B cell (primary cell): ENCODE measurements around the gene CRACR2A. TPM values are rescaled to one million over a fixed set of nuclear protein-coding genes. Genes with fewer than 3 reads are reported as not detected.

Experiments used
- ATAC-seq: fragments of 200-7000 bp; cut with Tn5 transposase; one replicate; pipeline ENCODE4 v1.10.0; 2021; ENCODE audit warnings: low read depth, mild to moderate bottlenecking, moderate number of reproducible peaks, moderate library complexity
- CTCF ChIA-PET: fragments of 350-600 bp; sonication (Branson Sonifier 250); formaldehyde crosslinking; loops from one replicate; lab custom pipeline; 2021; ENCODE audit warnings: antibody characterized with exemption, inconsistent platforms; lab: Charles Lee
- POLR2A ChIA-PET: fragments of 350-600 bp; sonication (Branson Sonifier 250); formaldehyde crosslinking; loops from one replicate; lab custom pipeline; 2021; ENCODE audit warnings: antibody characterized with exemption; lab: Charles Lee
- DNase-seq: peaks from one replicate; pipeline ENCODE4 v3.0.0; 2013
- H2AFZ ChIP-seq: 2 replicates; pipeline ENCODE4 v1.6.1; 2012; ENCODE audit warnings: mild to moderate bottlenecking, low read depth, low read length; ENCODE audit not compliant: insufficient read depth, poor library complexity, severe bottlenecking
- H3K27ac ChIP-seq, 2 donors: 1 replicate in 1 of 2; 2 replicates in 1 of 2; pipeline ENCODE4 v1.5.1; 2012 to 2013; ENCODE audit warnings: low read length in 2 of 2, mild to moderate bottlenecking in 2 of 2, moderate library complexity in 1 of 2
- H3K27me3 ChIP-seq, 4 experiments: fragments of 200-600 bp in 1 of 4; sonication (generic) in 1 of 4; replicated peaks in 1 of 4; 1 replicate in 2 of 4; 2 replicates in 2 of 4; pipeline versions ENCODE4 v1.6.1 to v1.7.0; 2013 to 2016; ENCODE audit warnings: low read length in 3 of 4, mild to moderate bottlenecking in 2 of 4, mixed read lengths in 1 of 4, moderate library complexity in 1 of 4; ENCODE audit not compliant: insufficient read depth in 4 of 4, control insufficient read depth in 3 of 4; ENCODE audit errors: control extremely low read depth in 1 of 4
- H3K36me3 ChIP-seq, 2 experiments: replicated peaks in 1 of 2; 1 replicate in 1 of 2; 2 replicates in 1 of 2; pipeline versions ENCODE4 v1.6.1 to v1.7.1; 2013; ENCODE audit warnings: low read length in 1 of 2; ENCODE audit not compliant: insufficient read depth in 2 of 2, control insufficient read depth in 1 of 2; ENCODE audit errors: control extremely low read depth in 1 of 2, extremely low read depth in 1 of 2
- H3K4me1 ChIP-seq, 2 donors: fragments of 200-600 bp in 1 of 2; sonication (generic) in 1 of 2; 1 replicate in 1 of 2; 2 replicates in 1 of 2; pipeline versions ENCODE4 v1.5.1 to v1.6.1; 2013 to 2017; ENCODE audit warnings: low read length in 2 of 2; ENCODE audit not compliant: control insufficient read depth in 2 of 2, insufficient read depth in 2 of 2
- H3K4me2 ChIP-seq: replicated peaks from 2 replicates; pipeline ENCODE3; 2012; ENCODE audit warnings: mild to moderate bottlenecking, low read depth, low read length; ENCODE audit not compliant: poor library complexity, severe bottlenecking
- H3K4me3 ChIP-seq, 5 experiments: fragments of 200-600 bp in 1 of 5; sonication (generic) in 1 of 5; 1 replicate in 3 of 5; 2 replicates in 2 of 5; pipeline versions ENCODE4 v1.5.1 to v1.7.0; 2011 to 2016; ENCODE audit warnings: low read length in 4 of 5, mild to moderate bottlenecking in 4 of 5, low read depth in 2 of 5, control low read depth in 1 of 5, moderate library complexity in 1 of 5; ENCODE audit not compliant: insufficient read depth in 1 of 5; ENCODE audit errors: control extremely low read depth in 1 of 5, extremely low read depth in 1 of 5
- H3K79me2 ChIP-seq: fragments of 200-600 bp; sonication (generic); one replicate; pipeline ENCODE4 v1.6.0; 2016; ENCODE audit warnings: low read length; ENCODE audit not compliant: control insufficient read depth, insufficient read depth
- H3K9ac ChIP-seq: fragments of 200-600 bp; sonication (generic); 2 replicates; pipeline ENCODE4 v1.6.1; 2017; ENCODE audit warnings: mild to moderate bottlenecking, low read length, moderate library complexity
- H3K9me3 ChIP-seq, 3 donors: one replicate each; pipeline versions ENCODE4 v1.6.1 to v1.7.1; 2013; ENCODE audit warnings: low read length in 2 of 3; ENCODE audit not compliant: control insufficient read depth in 2 of 3, insufficient read depth in 1 of 3; ENCODE audit errors: control extremely low read depth in 1 of 3
- H4K20me1 ChIP-seq: 2 replicates; pipeline ENCODE4 v1.6.0; 2012; ENCODE audit warnings: mild to moderate bottlenecking, low read length; ENCODE audit not compliant: insufficient read depth, control insufficient read depth, poor library complexity, severe bottlenecking
- H3K27ac Mint-ChIP-seq: one replicate; pipeline ENCODE4 v1.8.0; 2021; ENCODE audit warnings: mixed read lengths
- H3K27me3 Mint-ChIP-seq: one replicate; pipeline ENCODE4 v1.8.0; 2021; ENCODE audit warnings: mixed read lengths
- H3K4me1 Mint-ChIP-seq: one replicate; pipeline ENCODE4 v1.8.0; 2021; ENCODE audit warnings: mixed read lengths
- H3K4me3 Mint-ChIP-seq: one replicate; pipeline ENCODE4 v1.8.0; 2021; ENCODE audit warnings: mixed read lengths
- H3K9me3 Mint-ChIP-seq: one replicate; pipeline ENCODE4 v1.8.0; 2022; ENCODE audit warnings: mixed read lengths; ENCODE audit not compliant: insufficient read depth
- CTCF ChIP-seq: fragments of 200-600 bp; IDR thresholded peaks from one replicate; pipeline ENCODE4 v1.8.0; 2022; ENCODE audit warnings: antibody characterized with exemption, mild to moderate bottlenecking
- EZH2 ChIP-seq: IDR thresholded peaks from 2 replicates; pipeline ENCODE4 v1.6.1; 2012; ENCODE audit warnings: borderline replicate concordance, low read depth, mild to moderate bottlenecking, moderate library complexity, low read length; ENCODE audit not compliant: insufficient read depth, poor library complexity, severe bottlenecking
- WGBS: methylation state at CpG from one replicate; pipeline ENCODE4 v1.1.5; 2013; ENCODE audit warnings: missing lambda C conversion rate; ENCODE audit not compliant: insufficient coverage; 5-methylcytosine and 5-hydroxymethylcytosine counted together
- intact Hi-C: fragments of 100-400 bp; cut with micrococcal nuclease; formaldehyde crosslinking; loops from one replicate; pipeline ENCODE4 v1.10.0; 2022
- polyA plus RNA-seq: library from polyadenylated mRNA; depleted of rRNA; stranded (reverse); fragments of >200 nt; gene quantifications from 2 replicates; pipeline ENCODE4 v1.2.3, GENCODE V29; 2012
- total RNA-seq, 2 donors: library from RNA; stranded (reverse); fragments of 120-200 nt in 1 of 2; gene quantifications; 1 replicate in 1 of 2; 2 replicates in 1 of 2; pipeline versions ENCODE4 v1.2.3 to v1.2.4, GENCODE V29; 2013 to 2022

CRACR2A gene
- total and polyA plus RNA-seq, 2 donors (not counting 1 experiment from before 2014, with no cell fraction given), result 15.2 to 26.1 TPM

- DNase-seq, result no peak
- Histone ChIP-seq H2AFZ (no peak overlapping the region), H3K36me3 (peaks cover 2 to 39% of the 10 kb centered on the region in 2 experiments), H4K20me1 (no peaks in the 10 kb centered on the region), H3K9me3 (peaks cover 0 to 11% (median 9%) of the 10 kb centered on the region in 3 donors), H3K9ac (no peak overlapping the region), H3K27me3 (no peaks in the 10 kb centered on the region), H3K79me2 (peaks cover 5% of the 10 kb centered on the region), H3K4me3 (no peak overlapping the region), H3K27ac (no peak overlapping the region), H3K4me1 (peaks cover 0 to 8% of the 10 kb centered on the region in 2 donors), H3K4me2 (no peak overlapping the region)
- WGBS, result 100% methylated on average over 1 of the region's 6 CpGs
- Mint-ChIP-seq H3K27me3 (no peaks in the 10 kb centered on the region), H3K4me3 (no peak overlapping the region), H3K4me1 (peaks cover 10% of the 10 kb centered on the region), H3K9me3 (peaks cover 5% of the 10 kb centered on the region), H3K27ac (no peak overlapping the region)
- intact Hi-C loops, result no loop called here
- POLR2A ChIA-PET, result no interaction called here
- no peak for TF ChIP-seq CTCF
- TF ChIP-seq EZH2, result no peak
- no peak for ATAC-seq
- CTCF ChIA-PET, result no interaction called here
Observed at GRCh38 chr12:3725388-3726115, 27.4 kb downstream of the CRACR2A start.
